CMK (cell line): Measurements from ENCODE around the gene DAD1.
A peak's percentile ranks its signal among the peaks of the same experiment; 100 is the strongest.
"Not testable (repeated sequence)": the region's sequence is repeated elsewhere in the genome, so short reads cannot be mapped to it uniquely, and the experiment has no call there.

Experiments used
- DNase-seq: peaks from one replicate; pipeline ENCODE4 v3.0.0-alpha.2; 2010; ENCODE audit warnings: low read depth

DAD1 gene

GRCh38 chr14:22589096-22589839 is at the start of gene DAD1:
TSS of gene DAD1 (minus strand) at chr14:22589224. CDS start at chr14:22589157, 67 bp downstream.
- DNase-seq = peak; percentile 97

- not testable (repeated sequence) for DNase-seq
These were observed 47.0 kb upstream of the DAD1 start for GRCh38 chr14:22635980-22636379.

- no peak for DNase-seq
These were observed 45.3 kb upstream of the DAD1 start for GRCh38 chr14:22634233-22634900.

- DNase-seq = no peak
These were observed 41.5 kb upstream of the DAD1 start for GRCh38 chr14:22630486-22630885.

GRCh38 chr14:22630066-22630465 is 41.0 kb upstream of the DAD1 start:
- DNase-seq = no peak

- DNase-seq = no peak
These were observed 40.3 kb upstream of the DAD1 start for GRCh38 chr14:22629361-22629760.

- DNase-seq = no peak
These were observed 38.7 kb upstream of the DAD1 start for GRCh38 chr14:22627506-22628263.

- DNase-seq = no peak
These were observed 37.6 kb upstream of the DAD1 start for GRCh38 chr14:22626590-22626989.

- DNase-seq = no peak
These were observed 34.0 kb upstream of the DAD1 start for GRCh38 chr14:22623047-22623446.

- no peak for DNase-seq
These were observed 33.2 kb upstream of the DAD1 start for GRCh38 chr14:22622255-22622654.

- DNase-seq = not testable (repeated sequence)
These were observed 26.7 kb upstream of the DAD1 start for GRCh38 chr14:22615765-22616164.

GRCh38 chr14:22614240-22614799 is 25.3 kb upstream of the DAD1 start:
- no peak for DNase-seq

GRCh38 chr14:22613736-22614239 is 24.8 kb upstream of the DAD1 start:
- DNase-seq = no peak

- no peak for DNase-seq
These were observed 24.2 kb upstream of the DAD1 start for GRCh38 chr14:22613106-22613695.

- DNase-seq = no peak
These were observed 21.9 kb upstream of the DAD1 start for GRCh38 chr14:22610931-22611330.

- DNase-seq = no peak
These were observed 18.3 kb upstream of the DAD1 start for GRCh38 chr14:22607291-22607690.

GRCh38 chr14:22606380-22606779 is 17.4 kb upstream of the DAD1 start:
- DNase-seq = no peak

- no peak for DNase-seq
These were observed 13.8 kb upstream of the DAD1 start for GRCh38 chr14:22602862-22603261.

- DNase-seq = peak; percentile 22
These were observed 13.0 kb upstream of the DAD1 start for GRCh38 chr14:22601996-22602395.

- no peak for DNase-seq
These were observed 12.4 kb upstream of the DAD1 start for GRCh38 chr14:22601456-22601855.

GRCh38 chr14:22600027-22600426 is 11.0 kb upstream of the DAD1 start:
- no peak for DNase-seq

- no peak for DNase-seq
These were observed 10.3 kb upstream of the DAD1 start for GRCh38 chr14:22599349-22599748.
